ENCODE data around the gene HSD17B8. TPM values are rescaled to one million over a fixed set of nuclear protein-coding genes. Genes with fewer than 3 reads are reported as not detected.

The HSD17B8 gene
- total RNA-seq, 2 experiments from 2014 or later = 11.6 to 18.8 TPM

Small RNA genes lying within 50 kb of the gene (microRNA-seq; reads per million reads assigned to microRNA genes)
- gene MIR219A1 (ENCODE audit: borderline replicate concordance) = 2.3 reads per million

Small RNA genes lying within 50 kb of the gene (small RNA-seq; reads per million reads assigned to genes)
- gene MIR219A1 (not detected), gene RNY4P10 (0.31 reads per million)

Other genes with a start within 250 kb of the HSD17B8 start
- 236 and 237 TPM in 2 replicates for gene BRD2, start 236.1 kb upstream of the HSD17B8 start, total RNA-seq (2014; rRNA removed; shearing (Covaris generic))
- 326 and 361 TPM in 2 replicates for gene BRD2, start 236.1 kb upstream of the HSD17B8 start, total RNA-seq (2022)
- 60.3 and 78.3 TPM in 2 replicates for gene HLA-DOA, start 195.1 kb upstream of the HSD17B8 start, total RNA-seq (2014; rRNA removed; shearing (Covaris generic))
- 55.0 and 65.4 TPM in 2 replicates for gene HLA-DOA, start 195.1 kb upstream of the HSD17B8 start, total RNA-seq (2022)
- 306 and 388 TPM in 2 replicates for gene HLA-DPA1, start 131.0 kb upstream of the HSD17B8 start, total RNA-seq (2014; rRNA removed; shearing (Covaris generic))
- 253 and 256 TPM in 2 replicates for gene HLA-DPA1, start 131.0 kb upstream of the HSD17B8 start, total RNA-seq (2022)
- gene HLA-DPB1, start 128.7 kb upstream of the HSD17B8 start, total RNA-seq (2014; rRNA removed; shearing (Covaris generic)) = 117 and 139 TPM in 2 replicates
- 74.5 and 78.5 TPM in 2 replicates for gene HLA-DPB1, start 128.7 kb upstream of the HSD17B8 start, total RNA-seq (2022)
- 3.5 and 5.2 TPM in 2 replicates for gene COL11A2, start 12.2 kb upstream of the HSD17B8 start, total RNA-seq (2014; rRNA removed; shearing (Covaris generic))
- gene COL11A2, start 12.2 kb upstream of the HSD17B8 start, total RNA-seq (2022) = 4.5 and 4.6 TPM in 2 replicates
- gene RXRB, start 4.0 kb upstream of the HSD17B8 start, total RNA-seq (2014; rRNA removed; shearing (Covaris generic)) = 30.6 and 32.5 TPM in 2 replicates
- 47.3 and 48.5 TPM in 2 replicates for gene RXRB, start 4.0 kb upstream of the HSD17B8 start, total RNA-seq (2022)
- gene SLC39A7, start 3.8 kb upstream of the HSD17B8 start, total RNA-seq (2014; rRNA removed; shearing (Covaris generic)) = 22.9 and 29.2 TPM in 2 replicates
- gene SLC39A7, start 3.8 kb upstream of the HSD17B8 start, total RNA-seq (2022) = 48.3 and 53.2 TPM in 2 replicates
- gene RING1, start 3.8 kb downstream of the HSD17B8 start, total RNA-seq (2014; rRNA removed; shearing (Covaris generic)) = 25.0 and 31.8 TPM in 2 replicates
- gene RING1, start 3.8 kb downstream of the HSD17B8 start, total RNA-seq (2022) = 40.0 and 42.7 TPM in 2 replicates
- 50.4 and 53.5 TPM in 2 replicates for gene VPS52, start 67.2 kb downstream of the HSD17B8 start, total RNA-seq (2014; rRNA removed; shearing (Covaris generic))
- 73.5 and 80.3 TPM in 2 replicates for gene VPS52, start 67.2 kb downstream of the HSD17B8 start, total RNA-seq (2022)
- 7,191 and 8,620 TPM in 2 replicates for gene RPS18, start 67.4 kb downstream of the HSD17B8 start, total RNA-seq (2014; rRNA removed; shearing (Covaris generic))
- 4,034 and 4,317 TPM in 2 replicates for gene RPS18, start 67.4 kb downstream of the HSD17B8 start, total RNA-seq (2022)
- 13.1 and 14.2 TPM in 2 replicates for gene B3GALT4, start 72.5 kb downstream of the HSD17B8 start, total RNA-seq (2014; rRNA removed; shearing (Covaris generic))
- gene B3GALT4, start 72.5 kb downstream of the HSD17B8 start, total RNA-seq (2022) = 14.1 and 17.3 TPM in 2 replicates
- 127 and 129 TPM in 2 replicates for gene WDR46, start 84.6 kb downstream of the HSD17B8 start, total RNA-seq (2014; rRNA removed; shearing (Covaris generic))
- gene WDR46, start 84.6 kb downstream of the HSD17B8 start, total RNA-seq (2022) = 71.4 and 83.3 TPM in 2 replicates
- gene PFDN6, start 84.9 kb downstream of the HSD17B8 start, total RNA-seq (2014; rRNA removed; shearing (Covaris generic)) = 72.5 and 112 TPM in 2 replicates
- gene PFDN6, start 84.9 kb downstream of the HSD17B8 start, total RNA-seq (2022) = 65.4 and 90.6 TPM in 2 replicates
- 27.2 and 27.3 TPM in 2 replicates for gene RGL2, start 94.3 kb downstream of the HSD17B8 start, total RNA-seq (2014; rRNA removed; shearing (Covaris generic))
- gene RGL2, start 94.3 kb downstream of the HSD17B8 start, total RNA-seq (2022) = 67.1 and 67.6 TPM in 2 replicates
- 73.6 and 106 TPM in 2 replicates for gene TAPBP, start 109.4 kb downstream of the HSD17B8 start, total RNA-seq (2014; rRNA removed; shearing (Covaris generic))
- gene TAPBP, start 109.4 kb downstream of the HSD17B8 start, total RNA-seq (2022) = 148 and 150 TPM in 2 replicates
- 17.4 and 21.6 TPM in 2 replicates for gene ZBTB22, start 113.1 kb downstream of the HSD17B8 start, total RNA-seq (2014; rRNA removed; shearing (Covaris generic))
- gene ZBTB22, start 113.1 kb downstream of the HSD17B8 start, total RNA-seq (2022) = 14.1 and 18.5 TPM in 2 replicates
- gene DAXX, start 118.3 kb downstream of the HSD17B8 start, total RNA-seq (2014; rRNA removed; shearing (Covaris generic)) = 77.5 and 79.2 TPM in 2 replicates
- gene DAXX, start 118.3 kb downstream of the HSD17B8 start, total RNA-seq (2022) = 93.3 and 97.8 TPM in 2 replicates
- gene KIFC1, start 187.2 kb downstream of the HSD17B8 start, total RNA-seq (2014; rRNA removed; shearing (Covaris generic)) = 133 and 138 TPM in 2 replicates
- gene KIFC1, start 187.2 kb downstream of the HSD17B8 start, total RNA-seq (2022) = 167 and 176 TPM in 2 replicates
- gene PHF1, start 206.4 kb downstream of the HSD17B8 start, total RNA-seq (2014; rRNA removed; shearing (Covaris generic)) = 19.9 and 21.4 TPM in 2 replicates
- gene PHF1, start 206.4 kb downstream of the HSD17B8 start, total RNA-seq (2022) = 30.2 and 35.0 TPM in 2 replicates
- gene CUTA, start 213.5 kb downstream of the HSD17B8 start, total RNA-seq (2014; rRNA removed; shearing (Covaris generic)) = 147 and 164 TPM in 2 replicates
- gene CUTA, start 213.5 kb downstream of the HSD17B8 start, total RNA-seq (2022) = 165 and 175 TPM in 2 replicates
- 5.4 and 5.6 TPM in 2 replicates for gene SYNGAP1, start 215.4 kb downstream of the HSD17B8 start, total RNA-seq (2014; rRNA removed; shearing (Covaris generic))
- gene SYNGAP1, start 215.4 kb downstream of the HSD17B8 start, total RNA-seq (2022) = 30.7 and 32.3 TPM in 2 replicates
- 7.7 and 11.2 TPM in 2 replicates for gene ZBTB9, start 249.9 kb downstream of the HSD17B8 start, total RNA-seq (2014; rRNA removed; shearing (Covaris generic))
- 6.8 and 7.3 TPM in 2 replicates for gene ZBTB9, start 249.9 kb downstream of the HSD17B8 start, total RNA-seq (2022)

Measured in OCI-LY7 (cell line).